A673 (cell line): ENCODE measurements around the gene GALNT18.

Source experiments
- EZH2 ChIP-seq: fragments of 200-600 bp; sonication (generic); IDR thresholded peaks from 2 replicates; pipeline ENCODE4 v1.6.1; 2017; ENCODE audit warnings: borderline replicate concordance, low read depth, mild to moderate bottlenecking, mixed read lengths, antibody characterized with exemption, low read length; ENCODE audit not compliant: poor library complexity, severe bottlenecking
- TF ChIP-seq, protein P1 (sequence below): fragments of 300-800, 200-600 bp; sonication (generic); conservative IDR thresholded peaks from 2 replicates; pipeline ENCODE4 v1.5.1; 2017; ENCODE audit warnings: low read depth, mild to moderate bottlenecking, antibody characterized with exemption, low read length, moderate library complexity, mixed read lengths

DNA sequence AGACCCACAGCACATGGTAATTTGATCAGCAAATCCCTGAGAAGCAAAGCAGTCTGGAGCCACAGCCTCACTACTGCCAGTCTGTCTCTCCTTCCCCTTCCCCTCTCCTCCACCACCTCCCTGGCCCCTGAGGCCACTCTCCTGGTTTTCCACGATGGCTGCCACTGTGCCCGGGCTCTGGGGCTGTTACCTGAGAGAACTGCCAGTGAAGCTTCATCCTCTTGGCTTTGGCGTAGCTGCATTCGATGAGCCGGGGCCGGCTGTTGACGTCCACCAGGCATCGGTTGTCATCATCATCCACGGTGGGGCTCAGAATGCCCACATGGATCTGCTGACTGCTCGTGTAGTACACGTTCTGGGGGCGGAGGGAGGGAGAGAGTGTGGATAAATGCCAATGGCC is 329.0 kb downstream of the GALNT18 start:
- TF ChIP-seq, protein P1, sequence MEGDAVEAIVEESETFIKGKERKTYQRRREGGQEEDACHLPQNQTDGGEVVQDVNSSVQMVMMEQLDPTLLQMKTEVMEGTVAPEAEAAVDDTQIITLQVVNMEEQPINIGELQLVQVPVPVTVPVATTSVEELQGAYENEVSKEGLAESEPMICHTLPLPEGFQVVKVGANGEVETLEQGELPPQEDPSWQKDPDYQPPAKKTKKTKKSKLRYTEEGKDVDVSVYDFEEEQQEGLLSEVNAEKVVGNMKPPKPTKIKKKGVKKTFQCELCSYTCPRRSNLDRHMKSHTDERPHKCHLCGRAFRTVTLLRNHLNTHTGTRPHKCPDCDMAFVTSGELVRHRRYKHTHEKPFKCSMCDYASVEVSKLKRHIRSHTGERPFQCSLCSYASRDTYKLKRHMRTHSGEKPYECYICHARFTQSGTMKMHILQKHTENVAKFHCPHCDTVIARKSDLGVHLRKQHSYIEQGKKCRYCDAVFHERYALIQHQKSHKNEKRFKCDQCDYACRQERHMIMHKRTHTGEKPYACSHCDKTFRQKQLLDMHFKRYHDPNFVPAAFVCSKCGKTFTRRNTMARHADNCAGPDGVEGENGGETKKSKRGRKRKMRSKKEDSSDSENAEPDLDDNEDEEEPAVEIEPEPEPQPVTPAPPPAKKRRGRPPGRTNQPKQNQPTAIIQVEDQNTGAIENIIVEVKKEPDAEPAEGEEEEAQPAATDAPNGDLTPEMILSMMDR: no peak
- TF ChIP-seq EZH2: no peak
